HG03064 (cell line): Measurements from ENCODE around the gene CNOT3.
"Not testable (repeated sequence)": the region's sequence is repeated elsewhere in the genome, so short reads cannot be mapped to it uniquely, and the experiment has no call there.

ENCODE experiments used
- ATAC-seq: cut with Tn5 transposase; IDR thresholded peaks from one replicate; pipeline ENCODE4 v1.9.1; 2021; ENCODE audit warnings: low read depth; ENCODE audit not compliant: unreplicated experiment

The CNOT3 gene

GRCh38 chr19:54189735-54190502 is 52.4 kb downstream of the CNOT3 start:
- ATAC-seq: peak; percentile 46

- peak; percentile 42 for ATAC-seq
Measured at GRCh38 chr19:54190503-54191010, 53.0 kb downstream of the CNOT3 start.

GRCh38 chr19:54191011-54191810 is 53.6 kb downstream of the CNOT3 start, which contains the start of gene TSEN34:
TSEN34 (plus strand) TSS chr19:54191308; CDS start chr19:54191365, 57 bp downstream.
- ATAC-seq: peak; percentile 24

GRCh38 chr19:54191811-54192453 is 54.4 kb downstream of the CNOT3 start:
- no peak for ATAC-seq

GRCh38 chr19:54193011-54193410 is 55.4 kb downstream of the CNOT3 start:
- ATAC-seq: no peak

- not testable (repeated sequence) for ATAC-seq
Measured at GRCh38 chr19:54194463-54194862, 56.9 kb downstream of the CNOT3 start.

GRCh38 chr19:54196536-54196935 is 59.0 kb downstream of the CNOT3 start:
- ATAC-seq: no peak

GRCh38 chr19:54197121-54197520 is 59.6 kb downstream of the CNOT3 start:
- ATAC-seq: no peak

- ATAC-seq: no peak
Measured at GRCh38 chr19:54199401-54199800, 61.8 kb downstream of the CNOT3 start.

GRCh38 chr19:54201172-54201701 is 63.7 kb downstream of the CNOT3 start:
- ATAC-seq: no peak

GRCh38 chr19:54201980-54202379 is 64.4 kb downstream of the CNOT3 start:
- ATAC-seq: no peak

- ATAC-seq: no peak
Measured at GRCh38 chr19:54203151-54203611, 65.6 kb downstream of the CNOT3 start.

- no peak for ATAC-seq
Measured at GRCh38 chr19:54204767-54205468, 67.4 kb downstream of the CNOT3 start.
